Measurements from ENCODE around the gene WWC2.

DNA sequence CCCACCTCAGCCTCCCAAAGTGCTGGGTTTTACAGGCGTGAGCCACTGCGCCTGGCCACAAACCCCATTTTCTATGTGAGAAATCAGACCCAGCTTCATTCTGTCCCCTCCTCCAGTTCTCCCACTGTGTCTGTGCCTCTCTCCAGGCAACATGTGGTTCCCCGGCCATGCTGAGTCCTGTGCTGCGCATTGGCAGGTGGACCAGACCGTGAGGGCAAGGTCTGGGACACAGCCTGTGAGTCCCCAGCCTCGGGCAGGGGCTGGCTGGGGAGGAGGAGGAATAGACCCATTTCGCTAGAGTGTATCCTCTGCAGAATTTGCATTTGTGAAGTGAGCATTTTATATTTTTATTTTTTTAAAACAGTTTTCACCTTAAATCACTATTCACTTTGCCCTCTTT, 244.7 kb downstream of the WWC2 start:
- TF ChIP-seq CTCF (IDR thresholded peaks at IDR 0.05; ENCODE audit: borderline replicate concordance, extremely low read depth, low read length, poor library complexity, severe bottlenecking): no peak
- TF ChIP-seq EZH2 (IDR thresholded peaks at IDR 0.05; ENCODE audit: borderline replicate concordance, low read depth, low read length, severe bottlenecking): no peak
